ENCODE data around the gene KCNAB1.

KCNAB1 gene

DNA sequence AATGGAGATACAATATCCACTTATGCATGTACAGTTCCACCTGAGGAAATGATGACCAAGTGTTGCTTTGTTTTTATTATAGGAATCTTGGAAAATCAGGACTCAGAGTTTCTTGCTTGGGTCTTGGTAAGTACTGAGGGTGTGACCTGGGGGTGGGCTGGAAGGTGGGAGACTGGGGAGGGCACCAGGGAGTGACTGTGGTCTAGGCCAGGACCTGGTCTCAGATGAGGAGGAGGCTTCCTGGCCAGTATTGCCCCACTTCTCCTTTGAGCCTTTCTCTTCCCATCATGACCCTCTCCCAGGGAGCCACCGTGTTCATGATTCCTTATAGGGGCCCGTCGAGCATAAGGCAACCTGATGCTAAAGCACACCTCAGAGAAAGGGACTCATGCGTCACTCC lies 301.2 kb downstream of the KCNAB1 start:
- Histone ChIP-seq H3K4me1 (ENCODE audit: control insufficient read depth in 5 of 5, insufficient read depth in 5 of 5, low read length in 5 of 5) (no peaks in the 10 kb centered on the region), H3K9me3 (ENCODE audit: control insufficient read depth in 5 of 5, low read length in 5 of 5) (no peaks in the 10 kb centered on the region), H3K27ac (ENCODE audit: low read depth, low read length) (no peak overlapping the region), H3K36me3 (ENCODE audit: control insufficient read depth in 5 of 5, insufficient read depth in 5 of 5, low read length in 5 of 5) (no peaks in the 10 kb centered on the region), H3K4me3 (ENCODE audit: low read depth in 1 of 5, low read length in 5 of 5) (no peak overlapping the region), H3K9ac (ENCODE audit: low read length in 5 of 5) (no peak overlapping the region), H3K27me3 (ENCODE audit: control insufficient read depth in 5 of 5, insufficient read depth in 4 of 5, low read length in 5 of 5) (no peaks in the 10 kb centered on the region)

GRCh38 chr3:156424758-156425157 lies 304.4 kb downstream of the KCNAB1 start:
- Histone ChIP-seq H3K4me3 (ENCODE audit: low read depth in 1 of 5, low read length in 5 of 5) (no peak overlapping the region), H3K9me3 (ENCODE audit: control insufficient read depth in 5 of 5, low read length in 5 of 5) (no peaks in the 10 kb centered on the region), H3K27ac (ENCODE audit: low read depth, low read length) (no peak overlapping the region), H3K27me3 (ENCODE audit: control insufficient read depth in 5 of 5, insufficient read depth in 4 of 5, low read length in 5 of 5) (no peaks in the 10 kb centered on the region), H3K4me1 (ENCODE audit: control insufficient read depth in 5 of 5, insufficient read depth in 5 of 5, low read length in 5 of 5) (no peaks in the 10 kb centered on the region), H3K9ac (ENCODE audit: low read length in 5 of 5) (no peak overlapping the region), H3K36me3 (ENCODE audit: control insufficient read depth in 5 of 5, insufficient read depth in 5 of 5, low read length in 5 of 5) (no peaks in the 10 kb centered on the region)

GRCh38 chr3:156425651-156426050 lies 305.3 kb downstream of the KCNAB1 start:
- no peaks in the 10 kb centered on the region for H3K4me1 ChIP-seq (ENCODE audit: control insufficient read depth in 5 of 5, insufficient read depth in 5 of 5, low read length in 5 of 5)
- no peak overlapping the region for H3K4me3 ChIP-seq (ENCODE audit: low read depth in 1 of 5, low read length in 5 of 5)
- no peak overlapping the region for H3K27ac ChIP-seq (ENCODE audit: low read depth, low read length)
- no peak overlapping the region for H3K9ac ChIP-seq (ENCODE audit: low read length in 5 of 5)
- no peaks in the 10 kb centered on the region for H3K27me3 ChIP-seq (ENCODE audit: control insufficient read depth in 5 of 5, insufficient read depth in 4 of 5, low read length in 5 of 5)
- no peaks in the 10 kb centered on the region for H3K36me3 ChIP-seq (ENCODE audit: control insufficient read depth in 5 of 5, insufficient read depth in 5 of 5, low read length in 5 of 5)
- H3K9me3 ChIP-seq (ENCODE audit: control insufficient read depth in 5 of 5, low read length in 5 of 5): no peaks in the 10 kb centered on the region

- H3K36me3 ChIP-seq (ENCODE audit: control insufficient read depth in 5 of 5, insufficient read depth in 5 of 5, low read length in 5 of 5): no peaks in the 10 kb centered on the region
- no peak overlapping the region for H3K9ac ChIP-seq (ENCODE audit: low read length in 5 of 5)
- H3K27me3 ChIP-seq (ENCODE audit: control insufficient read depth in 5 of 5, insufficient read depth in 4 of 5, low read length in 5 of 5): no peaks in the 10 kb centered on the region
- H3K4me1 ChIP-seq (ENCODE audit: control insufficient read depth in 5 of 5, insufficient read depth in 5 of 5, low read length in 5 of 5): peaks cover 0 to 7% (median 0%) of the 10 kb centered on the region in 5 donors
- H3K9me3 ChIP-seq (ENCODE audit: control insufficient read depth in 5 of 5, low read length in 5 of 5): no peaks in the 10 kb centered on the region
- H3K4me3 ChIP-seq (ENCODE audit: low read depth in 1 of 5, low read length in 5 of 5): no peak overlapping the region
- H3K27ac ChIP-seq (ENCODE audit: low read depth, low read length): no peak overlapping the region
Observed at GRCh38 chr3:156429125-156429524, 308.7 kb downstream of the KCNAB1 start.

- no peaks in the 10 kb centered on the region for H3K36me3 ChIP-seq (ENCODE audit: control insufficient read depth in 5 of 5, insufficient read depth in 5 of 5, low read length in 5 of 5)
Observed at GRCh38 chr3:156431334-156432124, 311.2 kb downstream of the KCNAB1 start.

DNA sequence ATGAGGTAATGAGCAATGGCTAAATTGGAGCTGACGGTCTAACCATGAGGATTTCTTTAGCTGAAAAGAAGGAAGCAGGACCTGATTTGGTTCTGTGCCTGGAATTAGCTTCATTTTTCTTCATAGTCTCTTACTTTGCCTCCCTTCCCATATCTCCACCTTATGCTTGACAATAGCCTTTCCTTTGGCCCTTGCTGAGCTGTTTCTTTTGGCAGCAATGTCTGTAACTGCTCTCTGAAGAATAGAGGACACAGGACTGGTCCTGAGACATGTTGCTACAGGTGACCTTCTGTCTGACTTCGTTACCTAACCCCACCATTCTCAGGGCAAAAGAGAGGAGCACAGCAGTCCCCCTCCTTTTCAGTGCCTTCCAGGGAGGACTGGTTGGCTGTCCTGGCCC lies 312.2 kb downstream of the KCNAB1 start:
- Histone ChIP-seq H3K9ac (ENCODE audit: low read length in 5 of 5) (no peak overlapping the region), H3K36me3 (ENCODE audit: control insufficient read depth in 5 of 5, insufficient read depth in 5 of 5, low read length in 5 of 5) (no peaks in the 10 kb centered on the region), H3K4me3 (ENCODE audit: low read depth in 1 of 5, low read length in 5 of 5) (no peak overlapping the region), H3K27me3 (ENCODE audit: control insufficient read depth in 5 of 5, insufficient read depth in 4 of 5, low read length in 5 of 5) (no peaks in the 10 kb centered on the region), H3K9me3 (ENCODE audit: control insufficient read depth in 5 of 5, low read length in 5 of 5) (no peaks in the 10 kb centered on the region), H3K27ac (ENCODE audit: low read depth, low read length) (no peak overlapping the region), H3K4me1 (ENCODE audit: control insufficient read depth in 5 of 5, insufficient read depth in 5 of 5, low read length in 5 of 5) (peaks cover 0 to 7% (median 0%) of the 10 kb centered on the region in 5 donors)

More at GRCh38 chr3:156431334-156432124, 311.2 kb downstream of the KCNAB1 start:
- Histone ChIP-seq H3K9me3 (ENCODE audit: control insufficient read depth in 5 of 5, low read length in 5 of 5) (no peaks in the 10 kb centered on the region), H3K27me3 (ENCODE audit: control insufficient read depth in 5 of 5, insufficient read depth in 4 of 5, low read length in 5 of 5) (no peaks in the 10 kb centered on the region), H3K4me1 (ENCODE audit: control insufficient read depth in 5 of 5, insufficient read depth in 5 of 5, low read length in 5 of 5) (peaks cover 0 to 7% (median 0%) of the 10 kb centered on the region in 5 donors), H3K9ac (ENCODE audit: low read length in 5 of 5) (no peak overlapping the region), H3K4me3 (ENCODE audit: low read depth in 1 of 5, low read length in 5 of 5) (no peak overlapping the region), H3K27ac (ENCODE audit: low read depth, low read length) (no peak overlapping the region)

GRCh38 chr3:156433138-156433537 lies 312.8 kb downstream of the KCNAB1 start:
- Histone ChIP-seq H3K36me3 (ENCODE audit: control insufficient read depth in 5 of 5, insufficient read depth in 5 of 5, low read length in 5 of 5) (no peaks in the 10 kb centered on the region), H3K4me3 (ENCODE audit: low read depth in 1 of 5, low read length in 5 of 5) (no peak overlapping the region), H3K9me3 (ENCODE audit: control insufficient read depth in 5 of 5, low read length in 5 of 5) (no peaks in the 10 kb centered on the region), H3K27ac (ENCODE audit: low read depth, low read length) (no peak overlapping the region), H3K4me1 (ENCODE audit: control insufficient read depth in 5 of 5, insufficient read depth in 5 of 5, low read length in 5 of 5) (peaks cover 0 to 7% (median 0%) of the 10 kb centered on the region in 5 donors), H3K27me3 (ENCODE audit: control insufficient read depth in 5 of 5, insufficient read depth in 4 of 5, low read length in 5 of 5) (no peaks in the 10 kb centered on the region), H3K9ac (ENCODE audit: low read length in 5 of 5) (no peak overlapping the region)

DNA sequence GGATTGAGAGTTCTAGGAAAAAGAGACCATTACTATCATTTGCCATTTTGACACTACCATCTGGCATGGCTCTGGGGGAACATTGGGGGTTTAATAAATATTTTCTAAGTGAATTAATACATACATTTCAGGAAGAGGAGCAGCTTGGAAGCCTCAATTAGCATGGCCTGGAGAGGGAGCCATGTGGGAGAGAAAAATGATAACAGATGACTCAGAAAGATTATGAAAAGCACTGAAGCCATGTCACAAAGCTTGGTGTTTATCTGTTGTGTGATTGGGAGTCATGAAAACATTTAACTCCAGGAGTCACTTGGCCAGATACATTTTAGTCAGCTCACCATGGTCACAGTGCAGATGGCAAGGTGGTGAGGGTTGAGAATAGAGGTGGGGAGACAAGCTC lies 313.5 kb downstream of the KCNAB1 start:
- Histone ChIP-seq H3K4me3 (ENCODE audit: low read depth in 1 of 5, low read length in 5 of 5) (no peak overlapping the region), H3K27me3 (ENCODE audit: control insufficient read depth in 5 of 5, insufficient read depth in 4 of 5, low read length in 5 of 5) (no peaks in the 10 kb centered on the region), H3K9ac (ENCODE audit: low read length in 5 of 5) (no peak overlapping the region), H3K27ac (ENCODE audit: low read depth, low read length) (no peak overlapping the region), H3K9me3 (ENCODE audit: control insufficient read depth in 5 of 5, low read length in 5 of 5) (no peaks in the 10 kb centered on the region), H3K36me3 (ENCODE audit: control insufficient read depth in 5 of 5, insufficient read depth in 5 of 5, low read length in 5 of 5) (no peaks in the 10 kb centered on the region), H3K4me1 (ENCODE audit: control insufficient read depth in 5 of 5, insufficient read depth in 5 of 5, low read length in 5 of 5) (peaks cover 0 to 7% (median 0%) of the 10 kb centered on the region in 5 donors)

DNA sequence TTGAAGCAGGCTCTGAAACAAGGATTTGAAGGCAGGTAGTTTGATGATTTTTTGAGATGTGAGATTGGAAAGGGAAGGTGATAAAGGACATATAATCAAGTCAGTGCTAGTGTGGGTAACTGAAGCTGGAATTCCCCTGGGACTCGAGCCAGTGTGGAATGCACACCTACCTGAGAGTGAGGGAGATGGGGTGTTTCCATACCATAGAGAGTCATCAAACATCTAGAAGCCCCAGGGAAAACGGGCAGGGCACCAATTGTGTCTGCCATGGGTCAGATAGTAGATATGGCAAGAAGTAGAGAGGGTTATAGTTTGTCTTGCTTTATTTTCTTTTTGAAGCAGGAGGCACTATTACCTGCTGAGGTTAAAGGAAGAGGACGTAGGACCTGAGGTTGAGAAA lies 314.5 kb downstream of the KCNAB1 start:
- H3K4me3 ChIP-seq (ENCODE audit: low read depth in 1 of 5, low read length in 5 of 5): no peak overlapping the region

GRCh38 chr3:156443079-156443478 lies 322.7 kb downstream of the KCNAB1 start:
- Histone ChIP-seq H3K9me3 (ENCODE audit: control insufficient read depth in 5 of 5, low read length in 5 of 5) (no peaks in the 10 kb centered on the region), H3K36me3 (ENCODE audit: control insufficient read depth in 5 of 5, insufficient read depth in 5 of 5, low read length in 5 of 5) (no peaks in the 10 kb centered on the region), H3K27ac (ENCODE audit: low read depth, low read length) (no peak overlapping the region), H3K9ac (ENCODE audit: low read length in 5 of 5) (no peak overlapping the region), H3K27me3 (ENCODE audit: control insufficient read depth in 5 of 5, insufficient read depth in 4 of 5, low read length in 5 of 5) (no peaks in the 10 kb centered on the region), H3K4me1 (ENCODE audit: control insufficient read depth in 5 of 5, insufficient read depth in 5 of 5, low read length in 5 of 5) (no peaks in the 10 kb centered on the region), H3K4me3 (ENCODE audit: low read depth in 1 of 5, low read length in 5 of 5) (no peak overlapping the region)

More for the DNA sequence above, 314.5 kb downstream of the KCNAB1 start:
- Histone ChIP-seq H3K9me3 (ENCODE audit: control insufficient read depth in 5 of 5, low read length in 5 of 5) (no peaks in the 10 kb centered on the region), H3K9ac (ENCODE audit: low read length in 5 of 5) (no peak overlapping the region), H3K4me1 (ENCODE audit: control insufficient read depth in 5 of 5, insufficient read depth in 5 of 5, low read length in 5 of 5) (peaks cover 0 to 7% (median 0%) of the 10 kb centered on the region in 5 donors), H3K27ac (ENCODE audit: low read depth, low read length) (no peak overlapping the region), H3K27me3 (ENCODE audit: control insufficient read depth in 5 of 5, insufficient read depth in 4 of 5, low read length in 5 of 5) (no peaks in the 10 kb centered on the region), H3K36me3 (ENCODE audit: control insufficient read depth in 5 of 5, insufficient read depth in 5 of 5, low read length in 5 of 5) (no peaks in the 10 kb centered on the region)
